Dedifferentiated amniotic fluid mesenchymal stem cell (primary cell): ENCODE measurements around the gene TMEM132A.
"Not testable (repeated sequence)": the region's sequence is repeated elsewhere in the genome, so short reads cannot be mapped to it uniquely, and the experiment has no call there.

Experiments
- DNase-seq: peaks from one replicate; pipeline ENCODE4 v3.0.0-alpha.2; 2016; ENCODE audit errors: extremely low spot score

TMEM132A gene

GRCh38 chr11:60906132-60906972, 17.9 kb upstream of the TMEM132A start, which contains the start of gene PRPF19:
TSS of gene PRPF19 (minus strand) at chr11:60906585. CDS start at chr11:60906382, 203 bp downstream.
- peak; percentile 98 for DNase-seq

- DNase-seq: no peak
Observed at GRCh38 chr11:60908803-60909202, 15.5 kb upstream of the TMEM132A start.

DNA sequence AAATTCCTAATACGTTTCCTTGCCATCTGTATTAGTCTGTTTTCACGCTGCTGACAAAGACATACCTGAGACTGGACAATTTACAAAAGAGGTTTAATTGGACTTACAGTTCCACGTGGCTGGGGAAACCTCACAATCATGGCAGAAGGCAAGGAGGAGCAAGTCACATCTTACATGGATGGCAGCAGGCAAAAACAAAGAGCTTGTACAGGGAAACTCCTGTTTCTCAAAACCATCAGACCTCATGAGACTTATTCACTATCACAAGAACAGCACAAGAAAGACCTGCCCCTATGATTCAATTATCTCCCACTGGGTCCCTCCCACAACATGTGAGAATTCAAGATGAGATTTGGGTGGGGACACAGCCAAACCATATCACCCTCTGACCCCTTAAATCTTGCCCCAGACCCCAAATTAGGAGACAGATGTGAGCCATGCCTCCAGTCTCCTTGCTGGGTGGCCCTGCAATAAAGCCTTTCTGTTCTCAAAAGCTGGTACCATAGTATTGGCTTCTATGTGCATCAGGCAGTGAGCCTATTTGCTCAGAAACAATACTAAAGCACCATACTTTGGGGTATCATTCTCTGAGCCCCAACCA, 14.5 kb upstream of the TMEM132A start:
- not testable (repeated sequence) for DNase-seq

DNA sequence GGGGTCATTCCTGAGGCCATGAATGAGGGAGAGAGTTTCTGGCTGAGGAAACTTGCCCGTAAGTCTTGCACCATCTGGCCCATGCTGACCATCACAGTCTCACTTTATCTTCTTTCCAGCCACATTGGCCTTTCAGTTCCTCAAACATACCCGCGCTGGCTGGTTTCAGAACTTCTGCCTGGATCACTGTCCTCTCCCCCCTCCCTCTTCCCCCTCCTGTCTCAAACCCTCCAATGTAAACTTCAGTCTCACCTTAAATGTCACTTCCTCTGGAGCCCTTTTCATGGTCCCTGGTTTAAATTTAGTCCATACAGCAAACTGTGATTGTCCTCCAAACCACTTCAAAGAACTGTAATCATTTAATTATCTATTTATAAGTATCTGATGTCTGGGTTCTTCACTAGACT, 14.0 kb upstream of the TMEM132A start:
- DNase-seq: no peak

DNA sequence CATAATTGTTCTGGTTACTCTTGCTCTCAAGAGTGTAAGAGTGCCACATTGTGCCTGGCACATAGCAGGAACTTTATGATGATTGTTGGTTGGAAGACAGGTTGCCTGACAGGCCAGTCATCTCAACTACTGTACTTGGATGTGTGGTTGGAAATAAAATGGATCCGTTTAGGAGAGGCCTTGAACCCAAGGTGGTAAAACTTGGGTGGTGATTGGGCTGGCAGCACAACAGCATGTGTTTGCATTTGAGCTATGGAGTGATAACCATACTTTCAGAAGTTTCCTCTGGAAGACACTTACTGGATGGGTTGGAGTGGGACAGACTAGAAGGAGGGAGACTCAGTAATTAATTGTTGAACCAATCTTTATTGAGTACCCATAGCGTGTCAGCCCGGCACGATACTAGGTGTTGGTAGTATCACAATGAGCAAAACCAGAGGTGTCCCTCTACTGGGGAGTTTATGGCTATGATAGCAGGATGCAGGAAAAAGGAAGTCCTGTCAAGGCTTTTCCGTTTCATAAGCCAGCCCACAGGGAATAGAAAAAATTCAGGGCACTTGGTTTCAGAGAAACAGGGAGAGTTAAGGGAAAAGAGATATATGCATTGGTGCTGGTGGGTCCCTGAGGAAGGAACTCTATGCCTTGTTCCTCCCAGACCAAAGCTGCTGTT, 13.4 kb upstream of the TMEM132A start:
- DNase-seq: no peak

GRCh38 chr11:60912223-60912850, 11.9 kb upstream of the TMEM132A start:
- DNase-seq: no peak

GRCh38 chr11:60912851-60913528, 11.3 kb upstream of the TMEM132A start:
- no peak for DNase-seq

DNA sequence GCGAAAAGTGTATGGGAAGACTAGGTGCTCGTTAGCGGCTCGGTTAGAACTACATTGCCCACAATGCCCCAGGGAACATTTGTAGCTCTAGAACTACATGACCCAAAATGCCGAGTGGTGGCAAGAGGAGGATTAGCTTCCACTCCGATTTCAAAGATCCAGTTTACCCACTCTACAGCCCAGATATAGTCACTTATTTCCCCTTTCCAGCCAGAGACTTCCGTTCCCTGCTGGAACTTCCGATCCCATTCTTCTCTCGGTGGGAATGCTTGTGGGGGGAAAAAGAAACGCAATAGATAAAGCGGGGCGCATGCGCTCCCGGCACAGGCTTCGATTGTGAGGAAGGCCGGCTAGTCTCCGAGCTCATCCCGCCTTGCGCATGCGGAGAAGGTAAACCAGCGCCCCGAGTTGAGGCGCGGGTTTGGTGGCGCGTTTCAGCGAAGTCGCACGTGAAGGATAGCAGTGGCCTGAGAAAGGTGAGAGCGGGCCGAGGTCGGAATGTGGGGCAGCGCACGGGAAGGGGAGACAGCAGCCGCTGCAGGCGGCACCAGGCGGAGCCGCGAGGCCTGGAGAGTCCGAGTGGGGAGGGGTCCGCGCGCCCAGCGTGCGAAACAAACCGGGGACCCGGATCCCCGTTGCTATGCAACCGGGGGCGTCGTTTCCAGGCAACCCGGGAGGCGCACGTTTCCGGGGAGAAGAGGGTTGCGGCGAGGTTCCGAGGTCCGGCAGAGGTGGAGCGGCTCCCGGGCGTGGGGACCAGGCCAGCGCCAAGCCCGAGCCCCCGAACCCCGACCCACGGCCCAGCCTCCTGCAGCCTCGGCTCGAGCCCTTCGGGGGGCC, 10.2 kb upstream of the TMEM132A start, which contains the start of gene TMEM109:
TSS of gene TMEM109 (plus strand) at position 366 of the 840 bp plus-strand sequence. CDS start 5,536 bp downstream, outside the sequence.
- peak; percentile 80 for DNase-seq

GRCh38 chr11:60914633-60915247, 9.5 kb upstream of the TMEM132A start:
- DNase-seq: peak; percentile 18

DNA sequence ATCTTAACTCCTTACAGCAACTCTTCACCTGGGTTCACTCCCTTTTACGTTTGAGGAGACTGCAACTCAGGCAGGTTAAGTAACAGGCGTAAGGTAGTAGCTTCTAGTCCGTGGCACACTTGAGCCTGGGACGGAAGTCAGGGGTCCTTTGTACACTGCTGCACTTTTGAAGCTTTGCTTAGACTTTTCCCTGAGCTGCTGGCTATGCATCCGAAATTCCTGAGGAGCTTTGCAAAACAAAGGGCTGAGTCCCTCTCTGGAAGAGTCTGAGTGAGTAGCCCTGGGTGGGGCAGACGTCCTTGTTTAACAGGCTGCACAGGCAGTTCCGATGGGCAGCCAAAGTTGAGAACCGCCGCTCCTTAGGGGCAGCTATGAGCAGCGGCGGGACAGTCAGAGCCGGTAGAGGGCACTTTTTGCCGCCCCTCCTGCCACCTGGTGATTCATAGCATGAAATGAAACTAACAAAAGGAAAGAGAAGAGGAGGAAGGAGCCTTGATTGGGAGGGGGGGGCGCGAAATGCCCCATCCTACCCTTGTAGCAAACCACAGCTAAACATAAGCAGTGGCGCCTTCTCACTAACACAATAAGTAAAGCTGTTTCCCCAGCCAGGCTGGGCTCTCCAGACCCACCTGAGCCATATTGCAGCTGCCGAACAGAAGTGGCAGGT, 8.9 kb upstream of the TMEM132A start:
- peak; percentile 45 for DNase-seq

DNA sequence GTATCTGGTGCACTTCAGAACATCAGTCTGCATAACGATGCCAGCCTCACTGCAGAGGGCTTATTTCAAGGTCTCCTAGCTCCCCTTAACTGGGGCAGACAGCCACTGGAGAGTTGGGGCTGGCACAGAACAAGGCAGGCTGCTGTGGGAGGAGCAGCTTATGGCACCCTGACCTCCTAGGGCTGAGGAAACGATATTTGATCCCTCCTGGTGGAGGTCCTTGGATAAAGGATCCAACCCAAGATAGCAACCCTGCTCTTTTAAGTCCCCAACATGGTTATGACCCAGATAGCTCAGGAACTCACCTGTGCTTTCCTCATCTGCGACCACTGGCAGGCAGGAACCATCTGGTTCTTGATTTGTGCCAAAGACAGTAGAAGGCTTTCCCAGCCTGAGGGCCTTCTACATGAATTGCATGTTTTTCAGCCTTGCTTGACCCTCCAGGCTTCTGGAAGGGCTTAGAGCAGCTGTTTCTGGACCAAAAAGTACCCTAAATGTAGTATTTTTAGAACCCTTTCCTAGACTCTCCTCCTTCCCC, 7.5 kb upstream of the TMEM132A start:
- DNase-seq: no peak

- DNase-seq: no peak
Observed at GRCh38 chr11:60917267-60917666, 7.0 kb upstream of the TMEM132A start.

GRCh38 chr11:60918251-60918938, 5.9 kb upstream of the TMEM132A start:
- DNase-seq: no peak

GRCh38 chr11:60918939-60919265, 5.4 kb upstream of the TMEM132A start:
- DNase-seq: no peak

DNA sequence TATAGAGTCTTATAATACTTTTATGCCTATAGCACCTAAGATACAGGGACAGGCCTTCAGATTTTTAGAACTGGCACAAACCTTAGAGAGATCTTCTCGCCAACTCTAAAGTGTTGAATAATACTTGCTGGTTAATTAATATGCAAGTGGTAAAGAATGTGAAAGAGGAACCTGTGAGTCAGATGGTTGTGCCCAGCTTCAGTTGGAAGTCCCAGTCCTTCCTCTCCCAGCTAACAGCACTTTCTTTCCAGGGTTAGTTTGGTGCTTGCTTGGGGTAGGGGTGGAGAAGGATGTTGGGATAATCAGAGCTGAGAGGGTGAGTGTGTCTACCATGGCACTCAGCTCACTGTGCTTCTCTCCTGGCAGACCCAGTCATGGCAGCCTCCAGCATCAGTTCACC, 4.9 kb upstream of the TMEM132A start:
- DNase-seq: no peak

GRCh38 chr11:60919956-60920355, 4.3 kb upstream of the TMEM132A start:
- no peak for DNase-seq

DNA sequence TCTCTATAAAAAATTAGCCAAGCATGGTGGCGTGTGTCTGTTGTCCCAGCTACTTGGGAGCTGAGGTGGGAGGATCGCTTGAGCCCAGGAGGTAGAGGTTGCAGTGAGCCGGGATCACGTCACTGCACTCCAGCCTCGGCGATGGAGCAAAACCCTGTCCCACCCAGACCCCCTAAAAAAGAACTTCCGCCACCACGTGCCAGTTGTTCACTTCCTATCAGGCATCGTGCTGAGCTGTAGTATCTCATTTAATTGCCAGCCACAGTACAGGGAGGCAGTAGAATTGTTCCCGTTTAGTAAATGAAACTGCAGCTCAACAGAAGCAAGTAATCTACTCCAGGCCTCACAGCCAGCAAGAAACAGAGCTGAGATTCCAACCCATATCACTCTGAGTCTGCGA, 3.0 kb upstream of the TMEM132A start:
- no peak for DNase-seq

DNA sequence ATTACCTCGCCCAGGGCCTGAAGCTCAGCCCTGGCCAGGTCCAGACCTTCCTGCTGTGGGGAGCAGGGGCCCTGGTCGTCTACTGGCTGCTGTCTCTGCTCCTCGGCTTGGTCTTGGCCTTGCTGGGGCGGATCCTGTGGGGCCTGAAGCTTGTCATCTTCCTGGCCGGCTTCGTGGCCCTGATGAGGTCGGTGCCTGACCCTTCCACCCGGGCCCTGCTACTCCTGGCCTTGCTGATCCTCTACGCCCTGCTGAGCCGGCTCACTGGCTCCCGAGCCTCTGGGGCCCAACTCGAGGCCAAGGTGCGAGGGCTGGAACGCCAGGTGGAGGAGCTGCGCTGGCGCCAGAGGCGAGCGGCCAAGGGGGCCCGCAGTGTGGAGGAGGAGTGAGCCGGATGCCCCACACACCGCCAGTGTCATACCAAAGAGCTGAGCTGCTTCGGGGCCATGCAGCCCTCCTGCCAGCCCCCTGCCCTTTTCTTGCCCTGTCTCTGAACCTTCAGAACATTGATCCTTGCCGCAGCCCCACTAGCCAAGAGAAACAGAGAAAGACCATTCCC, 2.4 kb upstream of the TMEM132A start:
- no peak for DNase-seq
